Fibroblast of the aortic adventitia (primary cell): Measurements from ENCODE around the gene BRCA2. TPM values are rescaled to one million over a fixed set of nuclear protein-coding genes. Genes with fewer than 3 reads are reported as not detected.
A peak's percentile ranks its signal among the peaks of the same experiment; 100 is the strongest.

ENCODE experiments used
- DNase-seq: peaks from one replicate; pipeline ENCODE4 v3.0.0-alpha.2; 2010; ENCODE audit warnings: low read depth
- H3K4me3 ChIP-seq: 2 replicates; pipeline ENCODE4 v1.5.1; 2011; ENCODE audit warnings: low read depth, mild to moderate bottlenecking, control low read depth, low read length, moderate library complexity
- total RNA-seq: library from RNA; depleted of rRNA; stranded (reverse); fragments of >200 nt; gene quantifications from 2 replicates; pipeline ENCODE4 v1.2.3, GENCODE V29; 2012; ENCODE audit warnings: low replicate concordance
- TF ChIP-seq, protein P1 (sequence below): IDR thresholded peaks from 2 replicates; pipeline ENCODE4 v1.5.1; 2011; ENCODE audit warnings: mild to moderate bottlenecking, low read length, control low read depth, inconsistent platforms; ENCODE audit not compliant: insufficient read depth

The BRCA2 gene
- total RNA-seq, 1 donor: 23.1 TPM

DNA sequence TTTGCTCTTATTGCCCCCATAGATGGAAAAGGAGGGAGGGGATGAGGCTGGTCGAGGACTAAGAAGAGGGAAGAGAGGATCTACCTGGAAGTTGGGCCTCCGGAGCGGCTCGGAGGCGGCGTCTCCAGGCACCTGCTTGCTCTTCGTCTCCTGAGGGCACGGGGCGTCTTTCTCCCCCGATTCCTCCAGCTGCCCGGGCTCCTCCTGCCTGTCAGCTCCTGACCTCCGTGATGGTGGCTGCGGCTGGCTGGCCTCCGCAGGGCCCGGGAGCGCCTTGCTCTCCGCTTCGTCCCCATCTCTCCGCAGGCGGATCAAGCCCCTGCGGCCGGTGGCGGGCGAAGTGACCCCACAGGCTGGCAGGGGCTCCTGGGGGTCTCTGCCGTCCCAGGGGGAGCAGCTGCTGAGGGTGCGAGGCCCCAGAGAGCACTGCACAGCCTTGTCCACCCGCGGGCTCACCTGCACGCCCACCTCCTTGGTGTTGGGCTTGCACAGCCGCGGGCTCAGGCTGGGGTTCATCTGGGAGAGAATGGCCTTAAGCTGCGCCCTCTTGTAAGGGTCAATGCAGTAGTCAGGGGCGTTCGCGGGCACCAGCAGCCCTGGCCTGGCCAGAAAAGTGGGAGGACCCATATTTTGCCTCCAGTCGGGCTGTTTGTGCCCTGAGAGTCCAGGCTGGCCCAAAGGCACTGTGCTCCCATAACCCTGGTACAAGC, 4.0 kb upstream of the BRCA2 start:
- H3K4me3 ChIP-seq: no peak overlapping the region
- DNase-seq: no peak
- TF ChIP-seq, protein P1, sequence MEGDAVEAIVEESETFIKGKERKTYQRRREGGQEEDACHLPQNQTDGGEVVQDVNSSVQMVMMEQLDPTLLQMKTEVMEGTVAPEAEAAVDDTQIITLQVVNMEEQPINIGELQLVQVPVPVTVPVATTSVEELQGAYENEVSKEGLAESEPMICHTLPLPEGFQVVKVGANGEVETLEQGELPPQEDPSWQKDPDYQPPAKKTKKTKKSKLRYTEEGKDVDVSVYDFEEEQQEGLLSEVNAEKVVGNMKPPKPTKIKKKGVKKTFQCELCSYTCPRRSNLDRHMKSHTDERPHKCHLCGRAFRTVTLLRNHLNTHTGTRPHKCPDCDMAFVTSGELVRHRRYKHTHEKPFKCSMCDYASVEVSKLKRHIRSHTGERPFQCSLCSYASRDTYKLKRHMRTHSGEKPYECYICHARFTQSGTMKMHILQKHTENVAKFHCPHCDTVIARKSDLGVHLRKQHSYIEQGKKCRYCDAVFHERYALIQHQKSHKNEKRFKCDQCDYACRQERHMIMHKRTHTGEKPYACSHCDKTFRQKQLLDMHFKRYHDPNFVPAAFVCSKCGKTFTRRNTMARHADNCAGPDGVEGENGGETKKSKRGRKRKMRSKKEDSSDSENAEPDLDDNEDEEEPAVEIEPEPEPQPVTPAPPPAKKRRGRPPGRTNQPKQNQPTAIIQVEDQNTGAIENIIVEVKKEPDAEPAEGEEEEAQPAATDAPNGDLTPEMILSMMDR: no peak

DNA sequence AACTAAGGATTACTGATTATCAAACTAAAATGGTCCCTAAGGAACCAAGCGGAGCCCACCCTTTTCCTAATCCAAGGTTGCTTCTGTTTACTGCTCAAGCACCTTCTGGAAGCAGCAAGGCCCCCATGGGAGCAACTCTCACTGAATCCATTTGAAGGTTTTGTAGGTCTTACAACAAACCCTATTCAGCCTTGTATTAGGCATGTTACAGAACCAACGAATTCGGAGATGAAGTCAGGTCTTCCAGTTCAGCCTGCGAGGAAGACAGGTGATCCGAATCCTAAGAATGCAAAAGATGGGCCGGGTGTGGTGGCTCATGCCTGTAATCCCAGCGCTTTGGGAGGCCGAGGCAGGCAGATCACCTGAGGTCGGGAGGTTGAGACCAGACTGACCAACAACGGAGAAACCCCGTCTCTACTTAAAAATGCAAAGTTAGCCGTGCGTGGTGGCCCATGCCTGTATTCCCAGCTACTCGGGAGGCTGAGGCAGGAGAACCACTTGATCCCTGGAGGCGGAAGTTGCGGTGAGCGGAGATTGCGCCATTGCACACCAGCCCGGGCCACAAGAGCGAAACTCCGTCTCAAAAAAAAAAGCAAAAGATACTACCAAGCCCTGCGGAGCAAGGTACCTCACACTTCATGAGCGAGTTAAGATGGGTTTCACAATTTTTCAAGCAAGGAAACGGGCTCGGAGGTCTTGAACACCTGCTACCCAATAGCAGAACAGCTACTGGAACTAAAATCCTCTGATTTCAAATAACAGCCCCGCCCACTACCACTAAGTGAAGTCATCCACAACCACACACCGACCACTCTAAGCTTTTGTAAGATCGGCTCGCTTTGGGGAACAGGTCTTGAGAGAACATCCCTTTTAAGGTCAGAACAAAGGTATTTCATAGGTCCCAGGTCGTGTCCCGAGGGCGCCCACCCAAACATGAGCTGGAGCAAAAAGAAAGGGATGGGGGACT, 754 bp upstream of the BRCA2 start:
- TF ChIP-seq, protein P1: no peak
- peak overlapping the region; percentile 90 for H3K4me3 ChIP-seq
- DNase-seq: peak; percentile 58

DNA sequence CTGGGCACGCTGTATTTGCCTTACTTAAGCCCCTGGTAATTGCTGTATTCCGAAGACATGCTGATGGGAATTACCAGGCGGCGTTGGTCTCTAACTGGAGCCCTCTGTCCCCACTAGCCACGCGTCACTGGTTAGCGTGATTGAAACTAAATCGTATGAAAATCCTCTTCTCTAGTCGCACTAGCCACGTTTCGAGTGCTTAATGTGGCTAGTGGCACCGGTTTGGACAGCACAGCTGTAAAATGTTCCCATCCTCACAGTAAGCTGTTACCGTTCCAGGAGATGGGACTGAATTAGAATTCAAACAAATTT, 676 bp downstream of the BRCA2 start:
- TF ChIP-seq, protein P1: no peak

DNA sequence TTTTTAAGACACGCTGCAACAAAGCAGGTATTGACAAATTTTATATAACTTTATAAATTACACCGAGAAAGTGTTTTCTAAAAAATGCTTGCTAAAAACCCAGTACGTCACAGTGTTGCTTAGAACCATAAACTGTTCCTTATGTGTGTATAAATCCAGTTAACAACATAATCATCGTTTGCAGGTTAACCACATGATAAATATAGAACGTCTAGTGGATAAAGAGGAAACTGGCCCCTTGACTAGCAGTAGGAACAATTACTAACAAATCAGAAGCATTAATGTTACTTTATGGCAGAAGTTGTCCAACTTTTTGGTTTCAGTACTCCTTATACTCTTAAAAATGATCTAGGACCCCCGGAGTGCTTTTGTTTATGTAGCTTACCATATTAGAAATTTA, 1.2 kb downstream of the BRCA2 start:
- peak overlapping the region; percentile 90 for H3K4me3 ChIP-seq
- no peak for DNase-seq
- TF ChIP-seq, protein P1: no peak

More for the DNA sequence above, 676 bp downstream of the BRCA2 start:
- no peak for DNase-seq
- H3K4me3 ChIP-seq: peak overlapping the region; percentile 90

DNA sequence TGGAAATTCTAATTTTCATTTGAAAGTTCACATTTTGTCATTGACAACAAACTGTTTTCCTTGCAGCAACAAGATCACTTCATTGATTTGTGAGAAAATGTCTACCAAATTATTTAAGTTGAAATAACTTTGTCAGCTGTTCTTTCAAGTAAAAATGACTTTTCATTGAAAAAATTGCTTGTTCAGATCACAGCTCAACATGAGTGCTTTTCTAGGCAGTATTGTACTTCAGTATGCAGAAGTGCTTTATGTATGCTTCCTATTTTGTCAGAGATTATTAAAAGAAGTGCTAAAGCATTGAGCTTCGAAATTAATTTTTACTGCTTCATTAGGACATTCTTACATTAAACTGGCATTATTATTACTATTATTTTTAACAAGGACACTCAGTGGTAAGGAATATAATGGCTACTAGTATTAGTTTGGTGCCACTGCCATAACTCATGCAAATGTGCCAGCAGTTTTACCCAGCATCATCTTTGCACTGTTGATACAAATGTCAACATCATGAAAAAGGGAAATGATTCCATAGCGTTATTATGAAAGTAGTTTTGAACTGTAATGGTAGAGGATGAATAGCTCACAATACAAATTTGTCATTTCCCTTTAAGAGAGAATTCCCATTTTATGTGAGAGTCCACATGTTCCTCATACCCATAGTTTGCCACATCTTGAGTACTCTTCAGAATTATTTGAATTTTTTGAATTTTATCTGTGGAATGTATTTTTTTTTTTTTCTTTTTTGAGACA, 2.6 kb downstream of the BRCA2 start:
- TF ChIP-seq, protein P1: no peak
- DNase-seq: no peak
- no peak overlapping the region for H3K4me3 ChIP-seq

DNA sequence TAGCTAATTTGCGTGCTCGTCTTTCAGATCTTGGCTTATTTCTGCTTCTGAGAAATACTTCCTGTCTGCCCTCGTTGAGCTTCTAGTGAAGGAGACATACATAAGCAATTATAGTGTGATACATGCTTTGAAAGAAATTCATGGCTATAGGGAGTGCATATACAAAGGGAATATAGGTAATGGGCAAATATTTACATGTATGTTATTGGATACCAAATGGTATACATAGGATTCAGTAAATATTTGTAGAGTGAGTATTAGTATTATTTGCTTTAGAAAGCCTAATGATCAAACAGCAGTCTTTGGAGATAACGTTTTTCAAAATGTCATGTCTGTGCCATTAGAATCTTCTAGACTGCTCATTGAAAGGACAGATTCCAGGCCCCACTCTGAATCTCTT, 5.2 kb downstream of the BRCA2 start:
- TF ChIP-seq, protein P1: no peak
- no peak overlapping the region for H3K4me3 ChIP-seq
- DNase-seq: no peak
